Right renal cortex interstitium (tissue), 3 donors: ENCODE results near the gene ZKSCAN5. TPM values are rescaled to one million over a fixed set of nuclear protein-coding genes. Genes with fewer than 3 reads are reported as not detected.
"Not testable (repeated sequence)": the region's sequence is repeated elsewhere in the genome, so short reads cannot be mapped to it uniquely, and the experiment has no call there.

Experiments
- DNase-seq, 3 donors: peaks; one replicate each; pipeline ENCODE4 v3.0.0-alpha.2; 2013; ENCODE audit warnings: low read depth in 3 of 3, low spot score in 2 of 3
- polyA plus RNA-seq, 3 donors: library from polyadenylated mRNA; unstranded; fragments of 120-200 nt; gene quantifications; one replicate each; pipeline ENCODE4 v1.2.1, GENCODE V29; 2013; ENCODE audit not compliant: insufficient read length in 3 of 3

The ZKSCAN5 gene
- polyA plus RNA-seq, 3 donors = 15.3 to 17.0 (median 16.7) TPM

DNA sequence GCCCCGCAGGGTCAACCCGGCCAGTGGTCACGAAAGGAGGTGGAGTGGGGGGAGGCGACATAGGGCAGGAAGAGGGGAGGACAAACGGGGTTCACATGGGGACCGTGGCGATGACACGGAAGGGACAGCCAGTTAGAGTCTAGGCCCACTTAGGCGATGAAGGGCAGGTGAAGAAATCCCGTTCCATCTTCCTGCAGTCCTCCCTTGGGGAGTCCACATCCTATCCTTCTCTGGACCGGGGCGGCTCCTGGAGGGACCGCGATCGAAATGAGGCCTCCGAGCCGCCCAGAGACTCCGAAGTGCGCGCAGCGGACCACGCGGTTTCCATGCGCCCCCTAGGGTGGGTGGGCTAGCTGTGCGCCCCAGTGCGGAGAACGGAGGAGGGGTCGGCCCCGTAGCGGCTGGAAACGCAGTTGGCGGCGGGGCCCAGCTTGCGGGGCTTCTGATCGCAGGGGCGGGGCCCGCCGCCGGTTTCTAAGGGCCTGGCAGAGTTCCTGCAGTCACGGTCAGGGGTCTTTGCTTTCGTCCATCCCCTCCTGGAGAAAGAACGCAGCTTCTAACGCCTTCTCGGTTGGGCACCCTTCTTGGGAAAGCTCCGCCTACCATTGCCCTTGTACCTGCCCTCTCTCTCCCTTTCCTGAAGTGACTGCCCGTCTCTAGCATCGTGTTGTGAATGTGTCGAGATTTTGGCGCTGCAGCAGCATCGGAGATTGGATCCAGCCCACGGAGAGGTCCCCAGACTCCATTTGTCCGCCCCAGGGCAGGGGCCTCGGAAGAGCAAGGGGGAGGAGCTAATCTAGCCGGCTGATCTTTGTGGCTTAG, 75.7 kb downstream of the ZKSCAN5 start:
- peak in 1 of 3 donors; percentile 40 for DNase-seq

DNA sequence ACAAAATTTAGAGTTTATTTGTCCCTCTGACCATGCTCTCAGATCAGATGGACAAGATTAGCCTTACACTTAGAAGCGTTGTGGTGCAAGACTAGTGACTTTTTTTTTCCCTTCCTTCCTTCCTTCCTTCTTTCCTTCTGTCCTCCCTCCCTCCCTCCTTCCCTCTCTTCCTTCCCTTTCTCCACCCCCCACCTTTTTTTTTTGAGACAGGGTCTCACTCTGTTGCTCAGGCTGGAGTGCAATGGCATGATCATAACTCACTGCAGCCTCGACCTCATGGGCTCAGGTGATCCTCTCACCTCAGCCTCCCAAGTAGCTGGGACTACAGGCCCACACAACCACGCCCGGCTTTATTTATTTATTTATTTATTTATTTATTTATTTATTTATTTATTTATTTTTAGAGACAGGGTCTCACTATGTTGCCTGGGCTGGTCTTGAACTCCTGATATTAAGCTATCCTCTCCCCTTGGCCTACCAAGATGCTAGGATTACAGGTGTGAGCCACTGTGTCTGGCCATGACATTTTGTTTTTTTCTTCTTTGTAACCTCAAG, 76.4 kb downstream of the ZKSCAN5 start:
- DNase-seq = not testable (repeated sequence)

Other genes starting within 250 kb of the ZKSCAN5 start
- gene MYH16, start 231.8 kb upstream of the ZKSCAN5 start, polyA plus RNA-seq = under 1 TPM in 2 of 3 donors, not detected in 1; 0.06 to 0.21 TPM
- 100 to 1,000 TPM; 101 to 113 (median 111) TPM for gene ARPC1A, start 178.8 kb upstream of the ZKSCAN5 start, polyA plus RNA-seq
- 10 to 100 TPM; 30.5 to 34.6 (median 32.2) TPM for gene ARPC1B, start 129.9 kb upstream of the ZKSCAN5 start, polyA plus RNA-seq
- gene PDAP1, start 96.1 kb upstream of the ZKSCAN5 start, polyA plus RNA-seq = 100 to 1,000 TPM; 145 to 149 (median 148) TPM
- 100 to 1,000 TPM; 104 to 109 (median 107) TPM for gene BUD31, start 95.7 kb upstream of the ZKSCAN5 start, polyA plus RNA-seq
- 1 to 10 TPM; 3.6 to 4.6 (median 4.1) TPM for gene PTCD1, start 65.9 kb upstream of the ZKSCAN5 start, polyA plus RNA-seq
- gene CPSF4, start 65.7 kb upstream of the ZKSCAN5 start, polyA plus RNA-seq = 10 to 100 TPM; 26.8 to 27.8 (median 26.9) TPM
- 100 to 1,000 TPM; 486 to 588 (median 491) TPM for gene ATP5MF, start 38.5 kb upstream of the ZKSCAN5 start, polyA plus RNA-seq
- gene ZNF789, start 31.8 kb upstream of the ZKSCAN5 start, polyA plus RNA-seq = 10 to 100 TPM; 20.3 to 22.5 (median 21.5) TPM
- gene ZNF394, start 4.4 kb upstream of the ZKSCAN5 start, polyA plus RNA-seq = 10 to 100 TPM; 13.7 to 14.6 (median 14.6) TPM
- gene FAM200A, start 47.5 kb downstream of the ZKSCAN5 start, polyA plus RNA-seq = 10 to 100 TPM; 16.6 to 16.8 (median 16.7) TPM
- gene ZNF655, start 54.0 kb downstream of the ZKSCAN5 start, polyA plus RNA-seq = 10 to 100 TPM; 65.9 to 77.8 (median 74.7) TPM
- 1 to 10 TPM; 2.5 to 3.0 (median 2.7) TPM for gene TMEM225B, start 93.6 kb downstream of the ZKSCAN5 start, polyA plus RNA-seq
- 10 to 100 TPM; 16.3 to 21.4 (median 18.1) TPM for gene ZSCAN25, start 112.3 kb downstream of the ZKSCAN5 start, polyA plus RNA-seq
- 1 to 10 TPM in 2 of 3 donors, under 1 TPM in 1; 1.00 to 1.4 (median 1.0) TPM for gene CYP3A5, start 175.3 kb downstream of the ZKSCAN5 start, polyA plus RNA-seq
- 1 to 10 TPM in 1 of 3 donors, under 1 TPM in 2; 0.46 to 1.1 (median 0.69) TPM for gene CYP3A7, start 230.5 kb downstream of the ZKSCAN5 start, polyA plus RNA-seq